ENCODE data around the gene TRIM27.
A peak's percentile ranks its signal among the peaks of the same experiment; 100 is the strongest.
"Not testable (repeated sequence)": the region's sequence is repeated elsewhere in the genome, so short reads cannot be mapped to it uniquely, and the experiment has no call there.

The TRIM27 gene

DNA sequence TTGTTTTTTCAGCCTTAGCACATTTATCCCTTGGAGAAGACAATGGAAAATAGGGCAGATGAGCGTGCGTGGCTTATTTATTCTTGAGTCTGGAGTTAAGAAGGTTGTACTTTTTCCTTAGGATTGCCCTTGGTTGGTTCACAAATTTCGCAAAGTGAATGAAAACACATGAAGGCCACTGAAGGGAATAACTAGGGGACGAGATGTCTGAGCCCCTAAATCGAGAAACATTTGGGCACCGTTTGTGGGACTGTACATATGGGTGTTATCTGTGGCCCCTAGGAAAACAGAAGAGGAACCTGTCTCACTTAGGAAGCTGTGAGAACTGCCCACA, 19.4 kb upstream of the TRIM27 start:
- no peak for DNase-seq (ENCODE audit: extremely low read depth in 1 of 2, low read depth in 1 of 2)

DNA sequence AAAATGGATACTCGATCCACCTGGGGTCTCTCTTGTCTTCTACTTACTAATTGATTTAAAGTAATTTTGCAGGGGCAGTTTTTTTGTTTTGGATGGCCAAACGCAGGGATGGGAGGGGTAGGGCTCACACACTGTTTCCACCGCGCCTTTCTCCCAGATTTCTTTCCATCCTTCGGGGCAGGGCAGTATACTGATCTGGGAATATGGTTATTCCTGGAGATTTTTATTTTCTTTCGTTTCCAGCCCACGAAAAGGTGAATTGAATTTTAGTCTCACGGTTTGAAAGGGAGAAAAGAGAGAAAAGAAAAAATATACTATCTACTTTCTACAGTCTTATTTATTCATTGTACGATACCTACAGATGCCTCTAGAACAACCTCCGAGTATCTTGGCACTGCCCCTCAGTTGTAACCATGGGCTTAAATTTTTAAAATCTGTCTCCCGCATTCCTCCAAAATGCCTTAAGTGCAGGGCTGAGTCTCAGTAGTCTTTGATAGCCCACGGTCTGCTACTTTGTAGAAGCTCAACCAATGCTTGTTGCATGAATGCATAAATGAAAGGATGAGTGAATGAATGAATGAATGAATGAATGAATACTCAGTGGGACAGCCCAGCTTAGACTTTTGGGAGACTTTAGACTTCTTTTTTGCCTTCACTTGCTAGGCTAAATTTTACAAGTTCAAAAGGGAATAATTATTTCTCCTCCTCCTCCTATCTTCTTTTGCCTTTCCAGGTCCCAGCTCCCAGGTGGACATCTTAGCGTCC, 18.1 kb upstream of the TRIM27 start:
- DNase-seq (ENCODE audit: extremely low read depth in 1 of 2, low read depth in 1 of 2): no peak

DNA sequence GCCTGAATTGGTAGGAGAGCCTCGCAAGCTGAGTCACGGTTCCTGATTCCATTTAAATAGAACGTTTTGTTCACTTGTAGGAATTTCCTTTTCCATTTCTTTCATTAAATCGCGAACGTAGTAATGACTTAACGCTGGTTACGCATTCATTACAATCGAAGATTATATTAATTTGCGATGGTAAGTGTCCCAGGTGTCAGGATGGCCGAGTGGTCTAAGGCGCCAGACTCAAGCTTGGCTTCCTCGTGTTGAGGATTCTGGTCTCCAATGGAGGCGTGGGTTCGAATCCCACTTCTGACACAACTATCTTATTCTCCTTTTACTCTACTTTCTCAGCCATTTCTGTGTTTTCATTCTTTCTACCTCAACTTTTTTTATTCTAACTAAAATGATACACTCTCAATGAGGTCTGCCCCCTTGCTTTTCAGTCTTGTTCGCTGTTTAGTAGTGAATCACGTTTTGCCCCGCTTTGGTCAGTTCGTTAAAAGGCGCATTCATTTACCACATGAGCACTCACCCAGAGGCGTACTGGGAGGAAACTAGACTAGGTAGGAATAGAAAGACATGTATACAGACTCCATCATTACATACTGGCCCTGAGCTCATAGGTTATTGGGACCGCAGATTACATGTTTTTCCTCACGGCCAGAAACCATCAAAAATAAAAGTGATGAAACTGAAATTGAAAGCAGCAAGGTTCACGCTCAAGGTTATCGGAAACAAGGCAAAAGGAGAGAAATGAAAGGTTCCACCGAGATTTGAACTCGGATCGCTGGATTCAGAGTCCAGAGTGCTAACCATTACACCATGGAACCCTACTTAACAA, 17.3 kb upstream of the TRIM27 start:
- DNase-seq (ENCODE audit: extremely low read depth in 1 of 2, low read depth in 1 of 2): peak in 1 of 2 donors; percentile 39

DNA sequence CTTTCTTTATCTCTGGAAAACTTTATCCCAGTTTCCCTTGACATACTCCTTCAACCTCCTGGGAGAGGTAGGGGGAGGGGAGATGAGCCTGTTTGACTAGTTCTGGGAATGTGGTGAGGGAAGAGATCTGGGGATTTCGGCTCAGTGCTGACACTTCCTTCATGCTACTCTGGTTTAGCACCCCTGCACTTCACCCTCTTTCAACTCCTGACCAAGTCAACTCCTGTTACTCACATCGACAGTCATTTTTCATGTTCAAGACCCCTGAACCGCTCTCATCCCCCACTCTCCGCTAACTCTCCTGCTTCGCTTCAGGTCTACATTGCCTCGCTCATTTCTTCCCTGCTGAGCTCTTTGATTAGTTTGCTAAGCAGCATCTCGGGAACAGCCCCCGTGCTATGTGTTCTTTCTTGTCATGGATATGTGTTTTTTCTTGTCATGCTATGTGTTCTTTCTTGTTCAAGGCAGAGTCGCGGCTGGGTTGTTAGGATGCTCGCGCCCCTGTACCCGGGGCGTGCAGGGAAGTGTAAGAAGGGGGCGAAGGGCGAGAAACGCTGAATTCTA, 16.6 kb upstream of the TRIM27 start:
- no peak for DNase-seq (ENCODE audit: extremely low read depth in 1 of 2, low read depth in 1 of 2)

DNA sequence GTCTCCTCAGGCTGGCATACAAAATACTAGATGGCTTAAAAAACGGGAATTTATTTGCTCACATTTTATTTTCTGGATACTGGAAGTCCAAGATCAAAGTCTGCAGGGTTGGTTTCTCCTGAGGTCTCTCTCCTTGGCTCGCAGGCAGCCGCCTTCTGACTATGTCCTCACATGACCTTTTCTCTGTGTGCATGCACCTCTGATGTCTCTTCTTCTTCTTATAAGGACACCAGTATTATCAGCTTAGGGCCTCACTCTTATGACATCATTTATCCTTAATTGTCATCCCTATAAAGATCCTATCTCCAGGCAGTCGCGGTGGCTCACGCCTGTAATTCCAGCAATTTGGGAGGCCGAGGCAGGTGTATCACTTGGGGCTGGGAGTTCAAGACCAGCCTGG, 9.3 kb upstream of the TRIM27 start:
- no peak for DNase-seq (ENCODE audit: extremely low read depth in 1 of 2, low read depth in 1 of 2)

DNA sequence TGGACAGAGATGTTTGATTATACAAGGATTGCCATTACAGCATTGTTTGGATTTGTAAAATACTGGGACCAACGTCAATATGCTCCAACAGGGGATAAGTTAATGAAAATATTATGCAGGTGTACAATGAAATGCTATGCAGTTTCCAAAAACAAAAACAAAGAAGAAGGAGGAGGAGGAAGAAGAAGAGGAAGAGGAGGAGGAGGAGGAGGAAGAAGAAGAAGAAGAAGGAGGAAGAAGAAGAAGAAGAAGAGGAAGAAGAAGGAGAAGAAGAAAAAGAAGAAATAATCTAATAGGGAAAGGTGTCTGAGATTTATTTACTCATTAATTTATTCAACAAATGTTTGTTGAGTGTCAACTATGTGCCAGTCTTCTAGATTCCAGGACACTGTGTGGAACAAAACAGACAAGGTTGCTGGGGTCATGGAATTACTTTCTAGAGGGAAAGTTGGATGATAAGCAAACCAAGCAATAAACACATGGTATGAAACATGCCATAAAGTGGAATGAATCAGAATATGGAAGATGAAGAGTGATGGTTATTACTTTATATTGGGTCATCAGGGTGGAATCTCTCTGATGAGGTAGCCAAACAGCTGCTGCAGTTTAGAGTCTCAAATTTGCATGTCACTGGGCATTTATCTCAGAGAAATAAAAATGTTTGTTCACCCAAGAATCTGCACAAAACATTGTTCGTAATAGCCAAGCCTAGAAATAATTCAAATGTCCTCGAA, 6.3 kb upstream of the TRIM27 start:
- no peak for DNase-seq (ENCODE audit: extremely low read depth in 1 of 2, low read depth in 1 of 2)

DNA sequence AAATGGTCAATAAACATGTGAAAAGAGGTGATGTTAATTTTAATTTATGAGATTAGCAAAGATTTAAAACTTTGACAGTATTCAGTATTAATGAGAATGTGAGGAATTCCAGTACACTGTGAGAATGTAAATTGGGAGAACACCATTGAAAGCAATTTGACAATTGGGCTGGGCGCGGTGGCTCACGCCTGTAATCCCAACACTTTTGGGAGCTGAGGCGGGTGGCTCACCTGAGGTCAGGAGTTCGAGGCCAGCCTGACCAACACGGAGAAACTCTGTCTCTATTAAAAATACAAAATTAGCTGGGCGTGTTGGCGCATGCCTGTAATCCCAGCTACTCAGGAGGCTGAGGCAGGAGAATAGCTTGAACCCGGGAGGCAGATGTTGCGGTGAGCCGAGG, 5.6 kb upstream of the TRIM27 start:
- DNase-seq (ENCODE audit: extremely low read depth in 1 of 2, low read depth in 1 of 2): not testable (repeated sequence)

DNA sequence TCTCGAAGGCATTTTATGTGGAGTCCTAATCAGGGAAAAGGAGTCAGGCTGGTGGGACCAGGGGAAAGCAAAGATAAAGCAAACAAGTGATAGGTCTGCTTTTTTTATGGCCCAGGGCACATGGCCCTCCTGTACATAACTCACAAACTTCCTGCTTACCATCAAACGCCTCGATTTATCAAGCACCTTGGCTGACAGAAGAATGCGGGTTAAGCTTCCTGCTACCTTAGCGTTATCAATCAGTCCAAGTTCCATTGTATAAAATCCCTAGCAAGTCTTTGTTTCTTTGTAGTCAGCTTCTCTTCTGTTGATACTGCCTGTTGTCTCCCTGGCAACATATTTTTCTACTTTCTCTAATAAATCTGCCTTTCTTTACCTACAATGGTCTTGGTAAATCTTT, 4.1 kb upstream of the TRIM27 start:
- DNase-seq (ENCODE audit: extremely low read depth in 1 of 2, low read depth in 1 of 2): no peak

DNA sequence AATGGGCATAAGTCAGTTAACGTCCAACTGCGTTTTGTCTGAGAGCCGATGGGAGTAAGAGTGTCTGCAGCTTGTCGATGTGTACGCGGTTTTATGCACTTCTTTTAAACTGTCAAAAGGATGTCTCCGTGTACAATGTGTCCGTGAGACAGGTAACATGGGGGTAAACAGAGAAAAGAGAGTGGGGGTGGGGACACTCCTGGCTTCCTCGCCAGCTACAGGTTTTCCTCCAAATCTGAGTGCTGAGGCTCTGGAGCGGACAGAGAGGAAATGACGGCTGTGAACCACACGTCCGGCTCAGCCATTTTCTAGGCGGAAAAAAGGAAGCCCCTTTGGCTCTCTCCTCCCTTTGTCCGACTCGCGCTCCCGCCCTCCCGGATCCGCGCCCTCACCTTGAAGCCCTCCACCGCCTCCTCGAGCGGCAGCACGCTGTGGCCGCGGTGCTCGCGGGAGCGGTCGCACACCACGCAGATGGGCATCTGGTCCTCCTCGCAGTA, 916 bp downstream of the TRIM27 start:
- DNase-seq (ENCODE audit: extremely low read depth in 1 of 2, low read depth in 1 of 2): no peak

DNA sequence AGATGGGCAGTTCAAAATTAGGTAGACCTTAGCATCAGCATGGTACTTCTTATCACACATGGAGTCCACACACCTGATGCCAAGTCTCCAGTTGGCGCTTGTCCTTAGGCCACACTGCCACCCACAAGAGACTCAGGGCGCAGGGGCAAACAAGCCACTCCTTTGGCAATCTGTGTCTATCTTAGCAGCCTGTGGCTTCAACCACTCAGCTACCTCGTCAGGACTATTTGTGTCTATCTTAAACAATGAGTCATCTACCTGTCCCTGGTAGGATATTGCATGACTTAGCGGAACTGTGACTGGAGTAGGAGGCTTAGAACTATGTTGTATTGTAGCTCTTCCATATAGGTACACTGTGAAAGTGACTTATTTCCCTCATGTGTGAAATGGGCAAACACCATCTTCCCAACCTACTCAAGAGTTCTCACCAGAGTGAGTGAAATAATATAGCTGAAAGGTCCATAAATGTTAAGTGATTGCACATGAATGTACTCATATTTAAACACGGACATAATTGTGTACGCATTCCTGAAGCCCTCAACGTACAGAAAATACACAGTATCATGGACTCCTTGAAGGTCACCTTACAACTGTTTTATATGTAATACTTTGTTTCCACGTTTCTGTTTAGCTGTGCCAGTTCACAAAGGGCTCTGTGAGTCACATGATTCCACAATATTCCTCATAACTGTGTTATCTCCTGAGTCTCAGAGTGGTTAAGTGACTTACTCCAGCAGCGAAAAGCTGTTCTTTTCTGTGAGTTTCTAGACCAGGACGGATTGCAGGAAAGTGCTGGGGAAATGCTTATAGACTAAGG, 1.6 kb downstream of the TRIM27 start:
- DNase-seq (ENCODE audit: extremely low read depth in 1 of 2, low read depth in 1 of 2): no peak

DNA sequence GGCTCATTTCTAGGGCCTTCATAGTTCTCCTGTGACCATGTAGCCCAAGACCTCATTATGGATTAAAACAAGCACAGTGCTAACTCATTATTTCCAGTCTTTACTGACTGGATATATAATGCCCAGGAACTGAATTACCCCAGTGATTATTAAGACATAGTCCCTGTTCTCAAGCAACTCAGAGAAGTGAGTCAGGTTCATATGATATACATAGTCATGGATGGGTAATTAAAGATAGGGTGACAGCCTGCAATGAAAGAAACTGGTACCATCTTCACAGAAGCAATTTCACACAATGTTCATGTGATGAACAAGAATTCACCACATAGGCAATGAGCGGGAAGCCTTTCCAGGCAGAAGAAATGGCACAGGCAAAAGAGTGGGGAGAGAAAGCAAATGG, 3.5 kb downstream of the TRIM27 start:
- DNase-seq (ENCODE audit: extremely low read depth in 1 of 2, low read depth in 1 of 2): no peak

DNA sequence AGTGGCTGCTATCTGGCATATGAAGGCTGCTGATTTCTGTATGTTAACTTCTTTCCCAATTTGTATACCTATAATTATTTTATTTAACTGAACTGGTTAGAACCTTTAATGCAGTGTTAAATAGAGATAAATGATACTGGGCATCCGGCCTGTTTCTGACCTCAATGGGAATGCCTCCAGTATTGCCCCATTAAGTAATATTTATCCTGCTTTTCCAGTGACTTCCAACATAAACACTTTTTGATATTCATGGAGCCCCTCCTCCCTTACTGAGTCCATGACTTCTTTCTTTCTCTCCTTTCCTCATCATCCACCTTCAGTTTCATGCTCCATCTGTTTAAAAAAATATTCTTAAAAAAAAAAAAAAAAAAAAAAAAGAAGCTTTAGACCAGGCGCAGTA, 8.8 kb downstream of the TRIM27 start:
- DNase-seq (ENCODE audit: extremely low read depth in 1 of 2, low read depth in 1 of 2): no peak

DNA sequence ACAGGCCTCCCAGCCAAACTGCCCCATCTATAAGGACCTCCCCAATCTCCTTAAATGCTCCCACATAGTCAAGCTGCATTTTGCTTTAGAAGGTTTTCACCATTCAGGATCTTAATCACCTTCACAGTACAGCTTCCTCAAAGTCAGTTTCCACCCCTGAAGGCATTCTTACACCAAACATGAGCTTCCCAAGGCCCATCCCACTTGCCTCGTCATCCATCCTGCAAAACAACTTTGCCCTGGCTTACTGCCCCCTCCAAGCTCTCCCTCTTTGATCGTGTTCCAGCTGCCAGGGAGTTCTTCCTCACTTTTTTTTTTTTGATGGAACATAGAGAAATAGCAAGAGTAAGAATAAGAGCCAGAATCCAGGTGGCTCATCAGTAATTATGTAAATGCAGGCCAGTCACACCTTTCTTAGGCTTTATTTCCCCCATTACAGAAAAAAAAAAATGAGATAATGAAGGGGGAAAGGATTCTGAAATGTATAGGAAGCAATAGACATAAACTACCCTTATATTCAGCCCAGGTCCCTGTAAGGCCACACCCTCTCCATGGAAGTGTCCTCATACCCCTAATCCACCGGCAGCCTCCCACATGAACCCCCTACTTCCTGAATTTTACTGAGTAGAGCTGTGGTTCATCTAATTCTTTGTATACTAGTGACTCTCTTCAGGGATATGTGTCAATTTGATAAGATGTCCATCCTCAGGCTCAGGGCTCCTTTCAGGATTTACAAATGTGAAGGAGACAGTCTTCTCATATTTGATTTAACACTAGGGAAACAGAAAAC, 12.7 kb downstream of the TRIM27 start:
- no peak for DNase-seq (ENCODE audit: extremely low read depth in 1 of 2, low read depth in 1 of 2)

DNA sequence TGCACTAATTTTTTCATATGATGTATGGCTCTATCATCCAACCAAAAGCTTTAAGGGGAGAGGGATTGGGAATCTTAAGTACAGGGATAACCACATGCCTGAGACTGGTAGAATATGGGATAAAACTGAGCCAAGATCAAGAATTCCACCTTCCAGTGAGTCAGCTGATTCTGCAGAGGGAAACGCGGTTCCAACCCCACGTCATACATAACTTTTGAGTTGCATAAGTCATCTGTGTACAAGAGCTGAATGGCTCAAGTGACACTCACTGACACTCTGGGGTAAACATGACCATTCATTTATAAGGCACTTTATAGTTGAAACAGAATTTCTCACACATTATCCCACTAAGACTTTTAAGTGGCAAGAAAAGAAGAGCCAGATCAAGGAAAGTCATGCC, 16.4 kb downstream of the TRIM27 start:
- no peak for DNase-seq (ENCODE audit: extremely low read depth in 1 of 2, low read depth in 1 of 2)

DNA sequence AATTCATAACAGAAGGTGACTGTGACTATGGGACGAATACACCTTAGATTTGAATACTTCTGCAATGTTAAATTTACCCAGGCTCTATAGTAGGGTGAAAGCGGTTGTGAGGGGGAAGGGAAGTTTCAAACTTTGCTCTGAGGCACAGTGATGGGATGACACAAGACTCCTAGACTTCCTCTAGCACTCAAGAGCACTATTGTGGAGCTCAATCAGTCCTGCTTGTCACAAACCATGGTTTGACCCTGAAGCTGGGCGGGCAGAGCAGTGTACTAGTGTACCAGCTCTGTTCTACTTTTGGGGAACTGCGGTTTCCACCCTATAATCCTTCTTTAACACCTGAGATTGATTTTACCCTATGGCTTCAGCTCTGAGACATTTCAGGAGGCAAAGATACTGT, 17.1 kb downstream of the TRIM27 start:
- no peak for DNase-seq (ENCODE audit: extremely low read depth in 1 of 2, low read depth in 1 of 2)

DNA sequence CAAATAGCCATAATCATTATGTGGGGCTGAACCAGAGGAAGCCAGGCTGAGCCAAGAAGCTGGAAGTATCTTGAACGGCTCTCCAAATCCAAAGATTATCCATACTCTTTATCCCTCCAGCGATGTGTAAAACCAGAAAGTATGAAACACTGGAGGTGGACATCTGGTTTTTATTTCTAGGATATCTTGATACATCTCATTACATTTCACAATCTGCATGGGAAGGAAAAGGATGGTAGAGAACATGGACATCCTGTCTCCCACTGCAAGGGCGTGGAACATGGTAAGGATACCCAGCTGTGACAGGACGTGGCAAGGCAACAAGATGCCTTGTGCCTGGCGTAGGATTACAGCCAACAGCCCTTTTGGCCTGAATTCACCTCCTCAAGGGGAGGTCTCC, 20.1 kb downstream of the TRIM27 start:
- DNase-seq (ENCODE audit: extremely low read depth in 1 of 2, low read depth in 1 of 2): no peak

DNA sequence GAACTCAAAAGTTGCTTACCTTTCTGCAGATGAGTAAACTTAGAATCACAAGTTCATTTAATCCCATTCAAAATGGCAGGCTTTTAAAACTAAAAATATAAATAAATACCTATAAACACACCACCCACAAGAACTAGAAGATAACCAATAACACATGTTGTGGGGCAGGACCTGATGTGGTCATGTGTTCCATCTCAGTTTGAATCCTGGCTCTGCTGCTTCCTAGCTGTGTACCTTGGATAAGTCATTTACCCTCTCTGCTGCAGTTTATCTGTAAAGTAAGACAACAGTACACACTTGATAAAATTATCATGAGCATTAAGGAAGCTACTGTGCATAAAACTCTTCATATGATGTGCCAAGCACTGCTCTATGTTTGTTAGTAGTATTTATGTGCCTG, 22.0 kb downstream of the TRIM27 start:
- no peak for DNase-seq (ENCODE audit: extremely low read depth in 1 of 2, low read depth in 1 of 2)

DNA sequence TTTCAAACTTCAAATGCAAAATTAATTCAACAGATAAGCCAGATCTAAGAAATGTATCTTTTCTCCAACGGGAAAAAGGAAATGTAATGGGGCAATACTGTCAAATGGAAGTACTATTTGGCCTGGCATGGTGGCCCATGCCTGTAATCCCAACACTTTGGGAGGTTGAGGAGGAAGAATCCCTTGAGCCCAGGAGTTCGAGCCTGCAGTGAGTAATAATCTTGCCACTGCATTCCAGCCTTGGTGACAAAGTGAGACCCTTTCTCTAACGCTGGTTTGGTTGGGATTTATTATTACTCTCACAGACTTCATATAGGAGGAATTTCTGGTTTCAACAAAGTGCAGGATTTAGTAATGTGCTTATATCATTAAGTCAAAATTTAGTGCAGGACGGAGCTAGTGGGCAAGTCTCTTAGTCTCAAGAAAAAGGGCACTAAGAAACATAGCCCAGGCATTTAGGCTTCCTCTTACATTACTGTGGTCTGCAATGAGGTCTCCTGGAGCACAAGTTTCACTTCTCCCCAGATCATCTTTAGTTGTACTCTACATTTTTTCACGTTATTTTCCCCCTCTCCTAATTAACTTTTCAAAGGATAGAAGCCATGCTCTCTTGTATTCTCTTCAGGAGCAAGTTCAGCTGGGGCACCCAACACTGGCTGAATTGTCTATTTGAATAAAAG, 23.1 kb downstream of the TRIM27 start:
- no peak for DNase-seq (ENCODE audit: extremely low read depth in 1 of 2, low read depth in 1 of 2)

DNA sequence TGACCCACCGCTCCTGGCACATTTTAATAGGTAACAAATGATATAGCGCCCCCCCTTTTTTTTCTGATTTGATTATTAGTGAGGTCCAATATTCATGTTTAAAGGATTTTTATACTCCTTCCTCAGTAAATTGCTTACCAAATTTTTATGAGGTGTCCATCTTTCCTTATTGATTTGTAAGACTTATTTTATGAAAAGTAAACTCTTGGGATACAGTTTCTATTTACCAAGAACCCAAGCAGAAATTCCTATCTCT, 25.1 kb downstream of the TRIM27 start:
- DNase-seq (ENCODE audit: extremely low read depth in 1 of 2, low read depth in 1 of 2): no peak

DNA sequence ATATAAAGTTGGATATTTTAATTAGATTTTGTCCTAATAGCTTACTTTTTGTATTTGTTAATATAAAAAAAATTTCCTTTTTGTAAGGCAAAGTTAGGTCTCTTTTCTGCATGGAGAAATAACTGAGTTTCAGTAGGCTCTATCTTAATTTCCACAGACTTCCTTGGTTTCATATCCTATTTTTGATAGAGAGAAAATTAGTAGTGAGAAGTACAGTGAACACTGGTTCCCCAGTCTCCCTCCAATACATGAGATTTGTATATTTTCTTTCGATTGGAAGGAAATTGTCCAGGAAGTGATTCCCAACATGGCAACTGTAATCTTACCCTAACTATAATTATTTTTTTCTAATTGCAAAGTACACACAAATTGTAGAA, 26.4 kb downstream of the TRIM27 start:
- no peak for DNase-seq (ENCODE audit: extremely low read depth in 1 of 2, low read depth in 1 of 2)
